ENCODE data around the gene MFN2.

Gene MFN2

GRCh38 chr1:12052997-12053686, 72.9 kb downstream of the MFN2 start:
- DNase-seq = no peak

GRCh38 chr1:12053752-12054548, 73.7 kb downstream of the MFN2 start:
- DNase-seq = no peak

GRCh38 chr1:12055259-12055658, 75.0 kb downstream of the MFN2 start:
- no peak for DNase-seq

GRCh38 chr1:12056331-12056841, 76.1 kb downstream of the MFN2 start:
- no peak for DNase-seq

GRCh38 chr1:12057382-12057781, 77.1 kb downstream of the MFN2 start:
- DNase-seq = no peak

GRCh38 chr1:12057940-12058687, 77.9 kb downstream of the MFN2 start:
- no peak for DNase-seq

- DNase-seq = no peak
These were observed 79.0 kb downstream of the MFN2 start for GRCh38 chr1:12059226-12059625.

GRCh38 chr1:12059722-12060464, 79.6 kb downstream of the MFN2 start:
- no peak for DNase-seq

- DNase-seq = no peak
These were observed 80.3 kb downstream of the MFN2 start for GRCh38 chr1:12060500-12060899.

All from GDM1 (cell line).